ENCODE measurements around the gene CYBRD1.
"Not testable (repeated sequence)": the region's sequence is repeated elsewhere in the genome, so short reads cannot be mapped to it uniquely, and the experiment has no call there.

The CYBRD1 gene

GRCh38 chr2:171522052-171522787 is at the start of gene CYBRD1:
Gene CYBRD1 (plus strand): TSS chr2:171522474. CDS start chr2:171522546, 72 bp downstream.
- no peak for DNase-seq (ENCODE audit: low read depth, low spot score)

- DNase-seq (ENCODE audit: low read depth, low spot score) = no peak
Measured at GRCh38 chr2:171475979-171476378, 46.3 kb upstream of the CYBRD1 start.

- DNase-seq (ENCODE audit: low read depth, low spot score) = no peak
Measured at GRCh38 chr2:171478345-171478744, 43.9 kb upstream of the CYBRD1 start.

- no peak for DNase-seq (ENCODE audit: low read depth, low spot score)
Measured at GRCh38 chr2:171479154-171479814, 43.0 kb upstream of the CYBRD1 start.

- no peak for DNase-seq (ENCODE audit: low read depth, low spot score)
Measured at GRCh38 chr2:171480908-171481307, 41.4 kb upstream of the CYBRD1 start.

- no peak for DNase-seq (ENCODE audit: low read depth, low spot score)
Measured at GRCh38 chr2:171482308-171482707, 40.0 kb upstream of the CYBRD1 start.

GRCh38 chr2:171482877-171483276 is 39.4 kb upstream of the CYBRD1 start:
- no peak for DNase-seq (ENCODE audit: low read depth, low spot score)

GRCh38 chr2:171483793-171484192 is 38.5 kb upstream of the CYBRD1 start:
- no peak for DNase-seq (ENCODE audit: low read depth, low spot score)

- DNase-seq (ENCODE audit: low read depth, low spot score) = no peak
Measured at GRCh38 chr2:171485116-171485515, 37.2 kb upstream of the CYBRD1 start.

- DNase-seq (ENCODE audit: low read depth, low spot score) = no peak
Measured at GRCh38 chr2:171487201-171487600, 35.1 kb upstream of the CYBRD1 start.

GRCh38 chr2:171487803-171488259 is 34.4 kb upstream of the CYBRD1 start:
- no peak for DNase-seq (ENCODE audit: low read depth, low spot score)

- DNase-seq (ENCODE audit: low read depth, low spot score) = no peak
Measured at GRCh38 chr2:171490577-171490976, 31.7 kb upstream of the CYBRD1 start.

- DNase-seq (ENCODE audit: low read depth, low spot score) = no peak
Measured at GRCh38 chr2:171491292-171491691, 31.0 kb upstream of the CYBRD1 start.

- DNase-seq (ENCODE audit: low read depth, low spot score) = no peak
Measured at GRCh38 chr2:171492664-171493063, 29.6 kb upstream of the CYBRD1 start.

- not testable (repeated sequence) for DNase-seq (ENCODE audit: low read depth, low spot score)
Measured at GRCh38 chr2:171497664-171498063, 24.6 kb upstream of the CYBRD1 start.

GRCh38 chr2:171505374-171505773 is 16.9 kb upstream of the CYBRD1 start:
- DNase-seq (ENCODE audit: low read depth, low spot score) = no peak

- DNase-seq (ENCODE audit: low read depth, low spot score) = no peak
Measured at GRCh38 chr2:171509945-171510731, 12.1 kb upstream of the CYBRD1 start.

GRCh38 chr2:171512014-171512413 is 10.3 kb upstream of the CYBRD1 start:
- DNase-seq (ENCODE audit: low read depth, low spot score) = no peak

GRCh38 chr2:171512683-171513195 is 9.5 kb upstream of the CYBRD1 start:
- no peak for DNase-seq (ENCODE audit: low read depth, low spot score)

GRCh38 chr2:171513719-171514160 is 8.5 kb upstream of the CYBRD1 start:
- no peak for DNase-seq (ENCODE audit: low read depth, low spot score)

GRCh38 chr2:171514908-171515582 is 7.2 kb upstream of the CYBRD1 start:
- no peak for DNase-seq (ENCODE audit: low read depth, low spot score)
